Activated CD8-positive, alpha-beta T cell treated with anti-CD3 and anti-CD28 coated beads for 36 hours (primary cell): ENCODE results near the gene CSNK1D. TPM values are rescaled to one million over a fixed set of nuclear protein-coding genes. Genes with fewer than 3 reads are reported as not detected.

Experiments used
- ATAC-seq: fragments of 200-7000 bp; cut with Tn5 transposase; one replicate; pipeline ENCODE4 v1.10.0; 2021; ENCODE audit warnings: mild to moderate bottlenecking, moderate library complexity
- CTCF ChIA-PET: fragments of 350-600 bp; sonication (Branson Sonifier 250); formaldehyde crosslinking; loops from one replicate; lab custom pipeline; 2021; ENCODE audit warnings: antibody characterized with exemption; lab: Charles Lee
- POLR2A ChIA-PET: fragments of 350-600 bp; sonication (Branson Sonifier 250); formaldehyde crosslinking; loops from one replicate; lab custom pipeline; 2021; ENCODE audit warnings: antibody characterized with exemption; lab: Charles Lee
- DNase-seq: peaks from one replicate; pipeline ENCODE4 v3.0.0-alpha.2; 2020
- H3K27ac Mint-ChIP-seq: one replicate; pipeline ENCODE4 v1.8.0; 2021; ENCODE audit warnings: mild to moderate bottlenecking, mixed read lengths
- H3K27me3 Mint-ChIP-seq: one replicate; pipeline ENCODE4 v1.8.0; 2021; ENCODE audit warnings: mixed read lengths
- H3K36me3 Mint-ChIP-seq: one replicate; pipeline ENCODE4 v1.8.0; 2021; ENCODE audit warnings: low read depth, mixed read lengths
- H3K4me1 Mint-ChIP-seq: one replicate; pipeline ENCODE4 v1.8.0; 2021; ENCODE audit warnings: low read depth, mixed read lengths
- H3K4me3 Mint-ChIP-seq: one replicate; pipeline ENCODE4 v1.8.0; 2021; ENCODE audit warnings: mild to moderate bottlenecking, moderate library complexity, mixed read lengths
- H3K9me3 Mint-ChIP-seq: one replicate; pipeline ENCODE4 v1.8.0; 2021; ENCODE audit warnings: mixed read lengths
- CTCF ChIP-seq: fragments of 200-600 bp; IDR thresholded peaks from one replicate; pipeline ENCODE4 v1.8.0; 2022; ENCODE audit warnings: antibody characterized with exemption, mild to moderate bottlenecking
- intact Hi-C: fragments of 100-400 bp; cut with micrococcal nuclease; formaldehyde crosslinking; loops from one replicate; pipeline ENCODE4 v1.10.0; 2022
- total RNA-seq, 2 experiments: library from RNA; stranded (reverse); gene quantifications; one replicate each; pipeline ENCODE4 v1.2.3, GENCODE V29; 2021

The CSNK1D gene
- total RNA-seq, 2 experiments from 2014 or later = 90.6 to 97.0 TPM

- H3K36me3 Mint-ChIP-seq = peaks cover 26% of the 10 kb centered on the region
- intact Hi-C loops = no loop called here
- H3K4me1 Mint-ChIP-seq = peaks cover 29% of the 10 kb centered on the region
- H3K9me3 Mint-ChIP-seq = no peaks in the 10 kb centered on the region
- H3K4me3 Mint-ChIP-seq = no peak overlapping the region
- ChIA-PET CTCF (interaction anchor here (1.3 to 2.5 kb wide), 4 partner anchors 9 to 83 kb away, joined by 3 to 9 read pairs (median 6); partner anchors contain the start of gene CD7), POLR2A (interaction anchor here (0.8 to 2.2 kb wide), 2 partner anchors 21 to 34 kb away, joined by 3 to 9 read pairs; no protein-coding TSS in a partner anchor)
- ATAC-seq (no peak), DNase-seq (no peak)
- H3K27me3 Mint-ChIP-seq = no peaks in the 10 kb centered on the region
- no peak overlapping the region for H3K27ac Mint-ChIP-seq
- no peak for TF ChIP-seq CTCF
Measured at GRCh38 chr17:82234211-82235055, 39.1 kb downstream of the CSNK1D start.

GRCh38 chr17:82232876-82233785 is 40.4 kb downstream of the CSNK1D start:
- Mint-ChIP-seq H3K4me1 (peaks cover 17% of the 10 kb centered on the region), H3K27me3 (no peaks in the 10 kb centered on the region), H3K27ac (no peak overlapping the region), H3K36me3 (peaks cover 22% of the 10 kb centered on the region), H3K4me3 (no peak overlapping the region), H3K9me3 (no peaks in the 10 kb centered on the region)
- no peak for ATAC-seq
- ChIA-PET POLR2A (interaction anchor here (0.6 kb wide), 1 partner anchor 204 kb away, joined by 3 read pairs; no protein-coding TSS in a partner anchor), CTCF (interaction anchor here (1.3 to 1.5 kb wide), 2 partner anchors 10 to 27 kb away, joined by 3 to 4 read pairs; no protein-coding TSS in a partner anchor)
- TF ChIP-seq CTCF = no peak
- intact Hi-C loops = no loop called here
- no peak for DNase-seq

GRCh38 chr17:82232322-82232820 is 41.1 kb downstream of the CSNK1D start:
- Mint-ChIP-seq H3K36me3 (peaks cover 18% of the 10 kb centered on the region), H3K27ac (no peak overlapping the region), H3K4me1 (peaks cover 13% of the 10 kb centered on the region), H3K27me3 (no peaks in the 10 kb centered on the region), H3K4me3 (no peak overlapping the region), H3K9me3 (no peaks in the 10 kb centered on the region)
- ATAC-seq = no peak
- no peak for TF ChIP-seq CTCF
- intact Hi-C loops = no loop called here
- CTCF ChIA-PET = interaction anchor here (1.2 kb wide), 1 partner anchor 12 kb away, joined by 3 read pairs; no protein-coding TSS in a partner anchor
- POLR2A ChIA-PET = no interaction called here
- DNase-seq = no peak

- no peak overlapping the region for H3K27ac Mint-ChIP-seq
- ChIA-PET POLR2A (interaction anchor here (1.4 kb wide), 1 partner anchor 11 kb away, joined by 3 read pairs; no protein-coding TSS in a partner anchor), CTCF (interaction anchor here (1.2 kb wide), 1 partner anchor 13 kb away, joined by 3 read pairs; no protein-coding TSS in a partner anchor)
- DNase-seq (peak; percentile 73), ATAC-seq (peak; percentile 15)
- H3K4me1 Mint-ChIP-seq = peaks cover 12% of the 10 kb centered on the region
- no peak for TF ChIP-seq CTCF
- peak overlapping the region; percentile 92 for H3K4me3 Mint-ChIP-seq
- H3K36me3 Mint-ChIP-seq = peaks cover 17% of the 10 kb centered on the region
- H3K27me3 Mint-ChIP-seq = no peaks in the 10 kb centered on the region
- intact Hi-C loops = no loop called here
- no peaks in the 10 kb centered on the region for H3K9me3 Mint-ChIP-seq
Measured at GRCh38 chr17:82231562-82232321, 41.8 kb downstream of the CSNK1D start.
